GM19467 (cell line): ENCODE measurements around the gene RAMP3.

Source experiments
- ATAC-seq: cut with Tn5 transposase; IDR thresholded peaks from one replicate; pipeline ENCODE4 v1.9.1; 2021; ENCODE audit warnings: mild to moderate bottlenecking, moderate library complexity; ENCODE audit not compliant: unreplicated experiment

The RAMP3 gene

DNA sequence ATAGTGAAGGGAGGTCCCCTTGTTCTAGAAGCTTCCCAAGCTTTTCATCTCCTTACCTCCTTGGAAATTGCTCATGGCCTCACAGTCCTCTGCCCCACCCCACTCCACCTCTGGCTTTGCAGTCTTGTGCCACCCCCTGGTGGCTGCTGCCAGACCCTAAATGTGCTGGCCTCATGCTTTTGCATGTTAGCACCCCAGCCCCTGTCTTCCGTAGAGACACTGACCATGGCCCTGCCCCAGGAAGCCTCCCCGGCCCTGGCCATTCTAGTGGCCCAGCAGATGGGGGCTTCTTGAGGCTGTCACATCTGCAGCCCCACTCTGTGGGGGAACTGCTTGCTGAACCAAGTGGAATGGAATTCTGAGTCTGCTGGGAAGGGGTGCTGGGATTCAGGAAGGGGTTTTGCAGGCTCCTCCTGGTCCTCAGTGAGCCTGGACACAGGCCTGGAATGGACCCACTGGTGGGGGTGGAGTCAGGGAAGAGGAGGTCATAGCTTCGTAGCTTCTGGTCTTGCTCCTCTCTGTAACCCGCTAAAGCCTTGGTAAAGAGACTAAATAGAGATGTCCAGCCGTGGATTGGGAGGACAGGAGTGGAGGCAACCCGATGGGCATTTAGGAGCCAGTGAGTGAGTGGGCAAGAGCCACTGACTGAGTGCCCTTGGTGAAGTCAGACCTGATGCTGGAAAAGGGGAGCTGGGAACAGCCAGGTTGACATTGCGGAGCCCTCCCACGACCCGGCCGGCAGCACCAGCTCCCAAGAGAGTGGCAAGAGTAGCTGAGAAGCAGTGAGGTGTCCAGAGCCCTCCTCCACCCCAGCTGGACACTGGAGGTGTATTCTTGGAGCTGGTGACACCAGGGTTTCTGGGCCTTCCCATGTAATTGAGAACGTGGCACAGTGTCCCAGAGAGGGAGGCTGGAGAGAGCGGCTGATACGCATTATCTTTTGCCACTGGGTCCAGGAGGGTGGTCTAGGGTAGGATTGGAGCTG is 20.9 kb downstream of the RAMP3 start:
- ATAC-seq: no peak

GRCh38 chr7:45179666-45180065 is 22.1 kb downstream of the RAMP3 start:
- no peak for ATAC-seq

- no peak for ATAC-seq
Observed at GRCh38 chr7:45180084-45180986, 22.7 kb downstream of the RAMP3 start.

- no peak for ATAC-seq
Observed at GRCh38 chr7:45181286-45181960, 23.8 kb downstream of the RAMP3 start.

DNA sequence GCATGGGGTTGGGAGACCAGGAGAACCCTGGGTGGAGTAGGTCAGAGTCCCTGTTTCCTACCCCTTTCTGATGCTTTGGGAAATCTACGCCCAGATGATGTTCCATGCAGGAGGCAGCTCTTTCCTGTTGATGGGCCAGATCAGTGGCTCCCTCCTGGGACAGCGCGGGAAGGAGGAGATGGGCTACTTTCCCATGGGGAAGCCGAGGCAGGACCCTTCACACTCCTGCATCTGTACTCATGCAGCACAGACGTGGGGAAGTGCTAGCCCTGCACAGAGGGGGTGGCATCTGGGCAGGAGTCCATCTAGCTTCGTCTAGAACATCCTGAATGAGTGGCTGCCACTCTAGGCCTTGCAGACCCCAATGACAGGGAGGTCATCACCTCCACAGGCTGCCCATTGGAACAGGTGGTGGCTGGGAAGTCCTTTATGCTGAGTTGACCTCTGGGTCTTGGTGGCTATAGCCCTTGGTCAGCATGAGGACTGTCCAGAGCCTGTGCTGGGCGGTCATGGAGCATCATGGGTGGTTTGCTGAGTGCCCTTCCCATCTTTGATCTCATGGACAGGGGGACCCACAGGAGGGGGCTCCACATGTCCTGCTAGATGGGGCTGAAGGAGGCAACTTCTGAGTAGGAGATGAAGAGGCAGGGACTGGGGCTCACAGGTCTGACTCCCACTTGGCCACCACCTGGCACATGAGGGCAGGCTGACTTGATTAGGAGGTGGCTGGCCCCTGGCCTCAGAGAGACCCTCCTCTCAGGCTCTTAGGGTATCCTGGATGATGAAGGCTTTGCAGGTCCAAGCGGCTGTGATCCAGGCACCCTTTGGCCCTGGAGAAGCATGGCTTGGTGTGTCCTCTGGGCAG is 24.6 kb downstream of the RAMP3 start:
- ATAC-seq: no peak

- no peak for ATAC-seq
Observed at GRCh38 chr7:45182856-45183710, 25.5 kb downstream of the RAMP3 start.

DNA sequence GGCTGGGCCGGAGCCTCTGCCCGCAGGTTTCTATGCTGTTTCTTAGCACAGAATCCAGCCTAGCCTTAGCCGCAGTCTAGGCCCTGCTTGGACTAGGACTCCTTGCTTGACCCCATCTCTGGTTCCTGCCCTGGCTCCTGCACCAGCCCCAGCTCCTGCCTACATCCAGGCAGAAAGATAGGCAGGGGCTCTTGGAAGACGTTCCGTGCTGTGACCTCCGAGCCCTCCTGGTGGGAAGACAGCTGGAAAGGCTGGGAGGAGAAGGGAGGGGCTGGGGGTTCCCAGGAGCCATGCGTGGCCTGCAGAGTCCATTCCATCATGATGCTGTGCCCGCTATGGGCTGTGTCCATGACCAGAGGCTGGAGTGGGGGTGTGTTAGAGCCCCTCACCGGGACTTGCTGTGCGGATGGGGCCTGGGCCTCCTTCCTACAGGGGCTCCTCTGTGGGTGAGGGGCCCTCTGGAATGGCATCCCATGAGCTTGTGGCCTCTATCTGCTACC is 26.2 kb downstream of the RAMP3 start:
- no peak for ATAC-seq

DNA sequence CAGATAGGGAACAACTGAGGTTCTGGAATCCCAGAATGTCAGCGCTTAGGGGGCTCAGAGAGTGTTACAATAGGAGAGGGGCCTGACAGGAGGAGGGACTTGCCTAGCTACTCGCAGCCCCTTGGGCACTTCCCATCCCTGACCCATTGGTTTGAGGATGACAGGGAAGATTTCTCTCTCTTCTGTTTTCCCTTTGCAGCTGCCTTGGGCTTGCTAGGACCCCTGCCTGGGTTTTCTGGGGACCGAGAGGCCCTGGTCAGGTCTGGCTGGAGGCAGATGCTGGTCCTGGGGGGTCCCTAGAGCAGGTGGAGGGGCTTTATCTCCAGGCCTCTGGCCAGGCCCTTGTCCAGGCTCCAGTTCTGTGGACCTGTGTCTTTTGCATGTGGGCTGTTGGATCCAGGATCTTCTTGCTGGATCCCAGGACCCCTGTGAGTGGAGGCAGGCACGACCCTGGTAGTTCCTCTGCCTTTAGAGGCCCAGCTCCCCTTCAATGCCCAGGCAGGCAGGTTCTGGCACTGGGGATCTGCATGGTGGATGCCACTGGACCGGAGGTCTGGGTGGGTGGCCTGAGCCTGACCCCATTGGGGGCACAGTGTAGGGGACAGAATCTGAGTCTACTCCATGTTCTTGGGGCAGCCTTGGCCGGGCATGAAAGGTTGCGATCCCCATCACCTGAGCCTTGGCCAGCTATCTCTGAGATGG is 26.9 kb downstream of the RAMP3 start:
- ATAC-seq: no peak

DNA sequence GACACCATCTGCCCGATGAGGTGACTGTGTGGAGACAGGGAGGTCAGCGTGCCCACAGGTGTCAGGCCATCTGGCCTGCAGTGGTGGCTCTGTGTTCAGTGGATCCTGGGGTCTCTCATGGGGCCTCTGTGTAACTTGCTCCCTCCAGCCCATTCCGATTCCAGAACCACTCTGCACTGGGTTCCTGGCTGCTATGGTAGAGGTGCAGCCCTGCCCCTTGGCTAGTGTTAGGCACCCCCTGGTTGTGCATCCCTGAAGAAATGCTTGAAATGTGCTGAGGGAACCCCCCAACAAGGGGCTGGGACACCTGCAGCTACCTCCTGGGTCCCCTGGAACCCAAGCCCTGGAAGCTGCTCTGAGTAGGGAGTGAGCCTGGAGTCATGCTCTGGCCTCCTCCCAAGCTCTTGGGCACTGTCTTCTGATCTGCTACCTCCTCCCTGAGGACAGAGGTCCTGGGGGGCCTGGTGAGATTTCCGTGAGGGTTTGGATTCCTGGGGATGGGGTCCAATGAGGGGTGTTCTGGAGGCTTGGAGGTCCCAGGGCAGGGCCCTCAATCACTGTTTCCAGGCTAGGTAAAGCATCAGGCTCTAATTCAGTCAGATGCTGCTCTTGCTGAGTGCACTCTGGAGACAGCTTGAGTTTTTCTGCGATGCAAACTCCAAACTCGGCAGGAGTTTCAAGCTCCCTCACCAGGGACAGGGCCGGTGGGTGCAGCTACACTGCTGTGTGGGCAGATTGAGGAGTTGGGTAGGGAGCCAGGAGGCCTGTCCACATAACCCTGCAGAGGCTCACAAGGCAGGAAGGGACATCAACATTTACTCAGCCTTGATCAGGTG is 27.7 kb downstream of the RAMP3 start:
- ATAC-seq: no peak

GRCh38 chr7:45185864-45186250 is 28.3 kb downstream of the RAMP3 start:
- ATAC-seq: no peak

- ATAC-seq: no peak
Observed at GRCh38 chr7:45186261-45186813, 28.7 kb downstream of the RAMP3 start.

GRCh38 chr7:45187089-45187945 is 29.7 kb downstream of the RAMP3 start:
- ATAC-seq: no peak

DNA sequence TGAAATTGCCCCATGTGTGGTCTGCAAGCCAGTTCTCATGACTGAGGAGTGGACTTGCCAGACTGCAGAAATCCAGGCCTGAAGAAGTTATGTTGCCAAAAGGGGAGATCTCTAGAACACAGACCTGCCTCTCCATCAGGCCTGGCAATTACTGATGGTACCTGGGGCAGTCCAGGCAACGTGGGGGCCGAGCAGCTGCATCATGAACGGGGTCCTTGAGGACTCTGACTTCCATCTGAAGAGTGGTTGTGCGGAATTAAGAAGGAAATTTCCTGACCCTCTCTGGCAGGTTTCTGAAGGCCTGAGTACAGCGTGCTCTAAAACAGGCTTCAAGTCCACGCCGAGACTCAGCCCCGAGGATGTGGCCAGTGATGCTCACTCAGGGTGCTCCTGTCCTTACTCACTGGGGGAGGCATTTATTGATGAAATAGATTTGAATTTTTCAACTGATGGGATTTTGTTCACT is 30.4 kb downstream of the RAMP3 start:
- no peak for ATAC-seq

DNA sequence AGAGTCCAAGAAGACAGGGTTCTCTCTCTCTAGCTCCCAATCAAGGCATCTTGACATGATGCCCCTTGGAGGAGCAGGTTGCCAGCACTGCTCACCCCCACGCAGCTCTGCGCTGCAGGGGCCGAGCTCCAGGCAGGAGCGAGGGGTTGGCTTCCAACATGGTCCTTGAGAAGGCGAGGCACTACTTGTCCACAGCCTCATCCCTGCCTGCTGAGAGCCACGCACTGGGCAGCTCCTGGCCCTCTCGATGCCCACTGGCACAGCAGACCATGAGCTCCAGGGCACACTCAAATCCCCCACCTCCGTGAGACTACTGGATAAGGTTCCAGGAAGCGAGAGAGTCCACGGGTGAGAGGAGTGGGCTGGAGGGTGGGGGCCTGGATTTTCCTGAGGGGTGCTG is 31.1 kb downstream of the RAMP3 start:
- ATAC-seq: no peak

DNA sequence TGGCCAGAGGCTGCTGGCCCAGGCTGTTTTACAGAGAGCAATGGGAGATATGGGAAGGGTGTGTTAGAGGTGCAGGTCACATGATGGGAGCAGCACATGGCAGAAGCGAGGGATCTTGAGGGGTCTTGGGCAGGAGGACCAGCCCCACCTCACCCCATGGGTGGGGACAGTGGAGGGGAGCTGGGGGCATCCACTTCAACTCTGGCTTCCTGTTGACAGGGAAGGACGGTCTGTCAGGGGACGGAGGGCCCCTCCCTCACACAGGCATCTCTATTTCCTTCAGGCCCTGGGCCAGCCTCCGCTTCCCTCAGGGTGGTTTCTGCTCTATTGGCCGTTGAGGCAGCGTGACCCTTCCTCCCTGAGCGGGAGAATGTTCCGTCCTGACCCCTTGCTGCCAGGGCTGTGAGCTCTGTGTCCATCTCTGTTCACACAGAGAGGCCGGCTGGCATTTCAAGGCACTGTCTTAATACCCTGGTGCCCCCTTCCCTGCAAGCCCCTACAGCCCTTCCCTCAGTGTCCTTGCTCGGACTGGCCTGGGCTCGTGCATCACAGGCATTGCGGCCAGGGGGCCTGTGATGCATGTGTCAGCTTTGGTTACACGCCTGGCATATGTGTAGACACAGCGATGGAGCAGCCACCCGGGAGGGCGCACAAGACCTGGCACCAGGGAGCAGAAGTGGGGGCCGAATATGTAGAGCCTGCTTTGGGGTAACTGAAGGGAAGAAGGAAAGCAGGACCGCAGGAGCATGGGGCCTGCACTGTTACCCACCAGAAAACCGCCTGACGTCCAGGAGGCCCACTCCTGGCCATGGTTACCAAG is 31.8 kb downstream of the RAMP3 start:
- no peak for ATAC-seq
